PFSK-1 (cell line): Measurements from ENCODE around the gene PAM16.

Experiments used
- FOXP2 ChIP-seq: optimal IDR thresholded peaks from 2 replicates; pipeline ENCODE3; 2011; ENCODE audit warnings: borderline replicate concordance, control low read depth, inconsistent platforms; ENCODE audit not compliant: insufficient read depth; ENCODE audit errors: extremely low read length, extremely low read depth
- POLR2AphosphoS5 ChIP-seq: IDR thresholded peaks from 2 replicates; pipeline ENCODE4 v1.6.1; 2012; ENCODE audit warnings: low read depth, mild to moderate bottlenecking, control low read depth, low read length, moderate library complexity
- SIN3A ChIP-seq: IDR thresholded peaks from 2 replicates; pipeline ENCODE4 v1.6.1; 2012; ENCODE audit warnings: mild to moderate bottlenecking, low read length, moderate library complexity, borderline replicate concordance; ENCODE audit not compliant: insufficient read depth
- TAF1 ChIP-seq: IDR thresholded peaks from 2 replicates; pipeline ENCODE4 v1.6.1; 2012; ENCODE audit warnings: low read length, control low read depth, borderline replicate concordance; ENCODE audit not compliant: insufficient read depth
- TF ChIP-seq, protein P1 (sequence below), 2 experiments: IDR thresholded peaks; 2 replicates each; pipeline versions ENCODE4 v1.6.1 to v1.8.0; 2011 to 2012; ENCODE audit warnings: low read depth in 2 of 2, low read length in 2 of 2, control low read depth in 1 of 2, inconsistent platforms in 1 of 2, mild to moderate bottlenecking in 1 of 2, moderate library complexity in 1 of 2; ENCODE audit not compliant: insufficient read depth in 1 of 2

The PAM16 gene

DNA sequence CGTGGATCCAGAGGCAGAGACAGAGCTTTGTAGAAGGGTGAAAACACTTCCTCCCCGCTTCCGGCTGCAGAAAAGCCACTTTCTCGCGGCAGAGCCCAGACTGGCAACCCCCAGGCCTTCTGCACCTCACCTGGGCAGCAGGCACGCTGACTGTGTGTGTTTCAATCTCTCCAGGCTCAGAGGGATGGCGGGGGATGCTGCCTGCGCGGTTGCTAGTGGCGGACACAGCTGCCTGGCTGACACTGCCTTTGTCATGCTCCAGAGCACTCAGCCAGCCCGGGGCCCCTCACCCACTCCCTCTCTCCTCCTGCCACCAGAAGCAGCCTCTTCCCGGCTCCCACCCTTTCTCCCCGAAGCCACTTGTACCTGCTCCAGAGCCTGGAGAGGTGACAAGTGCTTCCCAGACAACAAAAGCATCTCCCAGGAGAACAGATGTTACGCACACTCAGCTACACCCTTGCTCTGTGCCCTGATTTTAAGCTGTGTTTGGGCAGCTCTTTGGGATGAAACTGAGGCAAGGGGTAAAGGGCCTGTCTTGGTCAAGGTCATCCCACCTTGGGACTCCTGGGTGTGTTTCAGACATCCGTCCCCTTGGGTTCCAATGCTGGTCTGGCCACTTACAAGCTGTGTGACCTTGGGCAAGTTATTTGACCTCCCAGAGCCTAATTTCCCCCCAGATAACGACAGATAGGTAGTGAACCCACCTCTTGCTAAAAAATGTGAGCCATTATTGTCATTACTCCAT lies 44.5 kb downstream of the PAM16 start:
- TF ChIP-seq POLR2AphosphoS5 (no peak), FOXP2 (no peak), SIN3A (no peak), TAF1 (no peak)
- TF ChIP-seq, protein P1, sequence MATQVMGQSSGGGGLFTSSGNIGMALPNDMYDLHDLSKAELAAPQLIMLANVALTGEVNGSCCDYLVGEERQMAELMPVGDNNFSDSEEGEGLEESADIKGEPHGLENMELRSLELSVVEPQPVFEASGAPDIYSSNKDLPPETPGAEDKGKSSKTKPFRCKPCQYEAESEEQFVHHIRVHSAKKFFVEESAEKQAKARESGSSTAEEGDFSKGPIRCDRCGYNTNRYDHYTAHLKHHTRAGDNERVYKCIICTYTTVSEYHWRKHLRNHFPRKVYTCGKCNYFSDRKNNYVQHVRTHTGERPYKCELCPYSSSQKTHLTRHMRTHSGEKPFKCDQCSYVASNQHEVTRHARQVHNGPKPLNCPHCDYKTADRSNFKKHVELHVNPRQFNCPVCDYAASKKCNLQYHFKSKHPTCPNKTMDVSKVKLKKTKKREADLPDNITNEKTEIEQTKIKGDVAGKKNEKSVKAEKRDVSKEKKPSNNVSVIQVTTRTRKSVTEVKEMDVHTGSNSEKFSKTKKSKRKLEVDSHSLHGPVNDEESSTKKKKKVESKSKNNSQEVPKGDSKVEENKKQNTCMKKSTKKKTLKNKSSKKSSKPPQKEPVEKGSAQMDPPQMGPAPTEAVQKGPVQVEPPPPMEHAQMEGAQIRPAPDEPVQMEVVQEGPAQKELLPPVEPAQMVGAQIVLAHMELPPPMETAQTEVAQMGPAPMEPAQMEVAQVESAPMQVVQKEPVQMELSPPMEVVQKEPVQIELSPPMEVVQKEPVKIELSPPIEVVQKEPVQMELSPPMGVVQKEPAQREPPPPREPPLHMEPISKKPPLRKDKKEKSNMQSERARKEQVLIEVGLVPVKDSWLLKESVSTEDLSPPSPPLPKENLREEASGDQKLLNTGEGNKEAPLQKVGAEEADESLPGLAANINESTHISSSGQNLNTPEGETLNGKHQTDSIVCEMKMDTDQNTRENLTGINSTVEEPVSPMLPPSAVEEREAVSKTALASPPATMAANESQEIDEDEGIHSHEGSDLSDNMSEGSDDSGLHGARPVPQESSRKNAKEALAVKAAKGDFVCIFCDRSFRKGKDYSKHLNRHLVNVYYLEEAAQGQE (IDR thresholded peaks at IDR 0.05; ENCODE audit: insufficient read depth in 1 of 2, low read depth in 2 of 2, low read length in 2 of 2): no peak

DNA sequence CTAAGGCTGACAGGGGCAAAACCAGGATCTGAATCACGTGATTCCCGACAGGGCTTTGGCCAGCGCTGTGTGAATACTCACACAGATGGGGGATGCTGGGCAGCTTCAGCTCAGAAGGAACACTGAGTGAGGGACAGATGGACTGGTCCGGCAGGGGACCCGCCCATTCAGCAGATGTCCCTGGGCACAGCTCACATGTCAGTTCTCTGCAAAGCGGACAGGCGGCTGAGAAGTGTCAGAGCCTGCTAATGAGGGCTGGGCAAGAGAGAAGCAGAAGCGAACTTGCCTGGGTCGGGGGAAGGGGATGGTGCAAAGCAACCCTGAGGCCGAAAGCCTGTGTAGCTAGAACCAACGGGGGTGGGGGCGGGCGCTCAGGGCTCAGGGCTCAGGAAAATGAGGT lies 47.1 kb downstream of the PAM16 start:
- TF ChIP-seq, protein P1 (IDR thresholded peaks at IDR 0.05; ENCODE audit: insufficient read depth in 1 of 2, low read depth in 2 of 2, low read length in 2 of 2): no peak
- TF ChIP-seq SIN3A: no peak
- TF ChIP-seq FOXP2: no peak
- no peak for TF ChIP-seq TAF1
- no peak for TF ChIP-seq POLR2AphosphoS5

DNA sequence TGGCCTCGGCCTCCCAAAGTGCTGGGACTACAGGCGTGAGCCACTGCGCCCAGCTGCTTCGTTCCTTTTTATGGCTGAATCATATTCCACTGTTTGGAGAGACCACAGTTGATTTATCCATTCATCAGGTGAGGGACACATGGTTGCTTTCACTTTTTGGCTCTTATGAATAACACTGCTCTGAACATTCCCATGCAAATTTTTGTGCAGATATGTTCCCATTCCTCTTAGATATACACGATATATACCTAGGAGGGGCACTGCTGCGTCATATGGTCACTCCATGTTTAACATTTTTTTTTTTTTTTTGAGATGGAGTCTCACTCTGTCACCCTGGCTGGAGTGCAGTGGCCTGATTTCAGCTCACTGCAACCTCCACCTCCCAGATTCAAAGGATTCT lies 49.2 kb downstream of the PAM16 start:
- TF ChIP-seq, protein P1 (IDR thresholded peaks at IDR 0.05; ENCODE audit: insufficient read depth in 1 of 2, low read depth in 2 of 2, low read length in 2 of 2): no peak
- TF ChIP-seq POLR2AphosphoS5: no peak
- TF ChIP-seq TAF1: no peak
- no peak for TF ChIP-seq SIN3A
- TF ChIP-seq FOXP2: no peak

DNA sequence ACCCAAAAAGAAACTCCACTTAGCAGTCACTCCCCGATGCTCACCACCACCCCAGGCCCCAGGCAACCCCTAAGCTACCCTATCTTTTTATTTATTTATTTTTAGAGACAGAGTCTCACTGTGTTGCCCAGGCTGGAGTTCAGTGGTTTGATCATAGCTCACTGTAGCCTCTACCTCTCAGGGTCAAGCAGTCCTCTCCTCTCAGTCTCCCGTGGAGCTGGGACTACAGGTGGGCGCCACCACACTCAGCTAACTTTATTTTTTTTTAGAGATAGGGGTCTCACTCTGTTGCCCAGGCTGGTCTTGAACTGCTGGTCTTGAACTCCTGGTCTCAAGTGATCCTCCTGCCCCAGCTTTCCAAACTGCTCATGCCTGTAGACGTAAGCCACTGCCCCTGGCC lies 49.9 kb downstream of the PAM16 start:
- no peak for TF ChIP-seq TAF1

DNA sequence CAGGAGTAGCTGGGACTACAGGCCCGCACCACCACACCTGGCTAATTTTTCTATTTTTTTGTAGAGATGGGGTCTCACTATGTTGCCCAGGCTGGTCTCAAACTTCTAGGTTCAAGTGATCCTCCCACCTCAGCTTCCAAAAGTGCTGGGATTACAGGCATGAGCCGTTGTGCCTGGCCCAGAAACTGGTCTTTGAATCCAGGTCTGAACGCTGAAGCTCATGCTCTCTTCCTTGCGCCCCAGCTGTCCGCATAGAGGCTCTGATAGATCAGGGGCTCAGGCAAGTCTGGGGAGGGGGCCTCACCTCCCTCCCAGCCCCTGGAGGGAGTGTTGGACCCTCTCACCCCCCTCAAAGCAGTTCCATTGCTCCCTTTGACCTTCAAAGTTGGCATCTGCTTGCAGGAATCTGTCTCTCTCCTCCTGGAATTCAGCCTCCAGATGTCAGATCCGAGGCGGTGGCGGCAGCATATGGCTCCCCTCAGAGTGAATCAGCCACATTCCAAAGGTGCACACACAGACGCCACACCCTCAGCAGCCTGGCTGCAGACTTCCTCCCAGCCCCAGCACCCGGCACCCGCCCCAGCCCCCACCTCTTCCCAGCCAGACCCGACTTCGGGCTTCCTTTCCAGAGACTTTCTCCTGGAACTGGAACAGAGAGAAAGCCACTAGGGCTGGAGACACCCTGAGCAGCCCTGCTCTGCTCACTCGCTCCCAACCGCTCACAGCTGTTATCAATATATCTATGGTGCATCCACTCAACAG lies 52.2 kb downstream of the PAM16 start:
- TF ChIP-seq FOXP2: no peak
- TF ChIP-seq, protein P1 (IDR thresholded peaks at IDR 0.05; ENCODE audit: insufficient read depth in 1 of 2, low read depth in 2 of 2, low read length in 2 of 2): no peak
- TF ChIP-seq SIN3A: no peak
- no peak for TF ChIP-seq TAF1
- no peak for TF ChIP-seq POLR2AphosphoS5
